Neutrophil (primary cell): ENCODE results near the gene PFDN1.

Experiments
- H3K27ac ChIP-seq: fragments of 200-600 bp; sonication (generic); 2 replicates; pipeline ENCODE4 v1.5.1; 2016; ENCODE audit warnings: mild to moderate bottlenecking, moderate library complexity
- H3K27me3 ChIP-seq: fragments of 200-600 bp; sonication (generic); 2 replicates; pipeline ENCODE4 v1.6.0; 2016; ENCODE audit warnings: mild to moderate bottlenecking
- H3K36me3 ChIP-seq: fragments of 200-600 bp; sonication (generic); 2 replicates; pipeline ENCODE4 v1.5.1; 2017
- H3K4me1 ChIP-seq, 2 experiments: fragments of 200-600 bp in 1 of 2; sonication (generic) in 1 of 2; 1 replicate in 1 of 2; 2 replicates in 1 of 2; pipeline versions ENCODE4 v1.5.1 to v1.6.1; 2013 to 2016; ENCODE audit warnings: low read depth in 1 of 2, low read length in 1 of 2, mild to moderate bottlenecking in 1 of 2, moderate library complexity in 1 of 2; ENCODE audit not compliant: control insufficient read depth in 1 of 2, insufficient read depth in 1 of 2
- H3K4me3 ChIP-seq, 2 experiments: fragments of 200-600 bp in 1 of 2; sonication (generic) in 1 of 2; 1 replicate in 1 of 2; 2 replicates in 1 of 2; pipeline ENCODE4 v1.5.1; 2013 to 2016; ENCODE audit warnings: low read depth in 1 of 2, low read length in 1 of 2, mild to moderate bottlenecking in 1 of 2, moderate library complexity in 1 of 2
- H3K9me3 ChIP-seq: fragments of 200-600 bp; sonication (generic); 2 replicates; pipeline ENCODE4 v1.5.1; 2016
- CTCF ChIP-seq: fragments of 200-600 bp; sonication (generic); IDR thresholded peaks from 2 replicates; pipeline ENCODE4 v1.5.1; 2016; ENCODE audit warnings: antibody characterized with exemption

Gene PFDN1

DNA sequence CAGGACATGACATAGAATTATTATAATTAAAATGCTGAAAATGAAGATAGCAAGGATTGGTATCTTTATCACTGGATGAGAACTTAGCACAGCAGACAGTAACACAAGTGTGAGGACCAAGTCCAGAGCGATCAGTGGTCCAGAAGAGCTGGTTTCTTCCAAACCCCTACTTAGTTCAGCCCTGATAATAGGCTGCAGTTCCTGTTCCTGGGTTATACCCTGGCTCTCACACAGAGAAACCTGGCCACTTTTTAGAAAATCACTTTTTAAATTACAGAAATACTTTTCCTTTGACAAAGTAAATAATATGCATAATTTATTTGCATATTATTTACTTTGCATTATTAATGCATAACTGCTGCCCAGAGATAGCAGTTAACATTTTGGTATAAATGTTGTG, 87.6 kb downstream of the PFDN1 start:
- no peak for TF ChIP-seq CTCF
- no peaks in the 10 kb centered on the region for H3K27me3 ChIP-seq

GRCh38 chr5:140214831-140215230, 88.1 kb downstream of the PFDN1 start:
- Histone ChIP-seq H3K4me1 (peaks cover 65 to 76% of the 10 kb centered on the region in 2 experiments), H3K27ac (peak overlapping the region; percentile 74), H3K9me3 (no peaks in the 10 kb centered on the region), H3K36me3 (peaks cover 12% of the 10 kb centered on the region), H3K27me3 (no peaks in the 10 kb centered on the region), H3K4me3 (peak overlapping the region; percentile 16 to 35)
- TF ChIP-seq CTCF = no peak

More for the DNA sequence above, 87.6 kb downstream of the PFDN1 start:
- Histone ChIP-seq H3K4me3 (peak overlapping the region; percentile 16 to 35), H3K27ac (peak overlapping the region; percentile 74), H3K4me1 (peaks cover 70 to 81% of the 10 kb centered on the region in 2 experiments), H3K36me3 (peaks cover 12% of the 10 kb centered on the region), H3K9me3 (no peaks in the 10 kb centered on the region)

- Histone ChIP-seq H3K9me3 (no peaks in the 10 kb centered on the region), H3K27ac (peak overlapping the region; percentile 74)
- TF ChIP-seq CTCF = no peak
Measured at GRCh38 chr5:140213370-140213983, 89.4 kb downstream of the PFDN1 start.

GRCh38 chr5:140208065-140208464, 94.8 kb downstream of the PFDN1 start:
- H3K9me3 ChIP-seq = no peaks in the 10 kb centered on the region
- no peaks in the 10 kb centered on the region for H3K27me3 ChIP-seq
- H3K27ac ChIP-seq = peak overlapping the region; percentile 85
- no peak for TF ChIP-seq CTCF
- H3K36me3 ChIP-seq = peaks cover 12% of the 10 kb centered on the region
- H3K4me3 ChIP-seq = no peak overlapping the region
- H3K4me1 ChIP-seq = peaks cover 51 to 64% of the 10 kb centered on the region in 2 experiments

More at GRCh38 chr5:140213370-140213983, 89.4 kb downstream of the PFDN1 start:
- no peaks in the 10 kb centered on the region for H3K27me3 ChIP-seq
- peaks cover 12% of the 10 kb centered on the region for H3K36me3 ChIP-seq
- no peak overlapping the region for H3K4me3 ChIP-seq
- H3K4me1 ChIP-seq = peaks cover 52 to 63% of the 10 kb centered on the region in 2 experiments

DNA sequence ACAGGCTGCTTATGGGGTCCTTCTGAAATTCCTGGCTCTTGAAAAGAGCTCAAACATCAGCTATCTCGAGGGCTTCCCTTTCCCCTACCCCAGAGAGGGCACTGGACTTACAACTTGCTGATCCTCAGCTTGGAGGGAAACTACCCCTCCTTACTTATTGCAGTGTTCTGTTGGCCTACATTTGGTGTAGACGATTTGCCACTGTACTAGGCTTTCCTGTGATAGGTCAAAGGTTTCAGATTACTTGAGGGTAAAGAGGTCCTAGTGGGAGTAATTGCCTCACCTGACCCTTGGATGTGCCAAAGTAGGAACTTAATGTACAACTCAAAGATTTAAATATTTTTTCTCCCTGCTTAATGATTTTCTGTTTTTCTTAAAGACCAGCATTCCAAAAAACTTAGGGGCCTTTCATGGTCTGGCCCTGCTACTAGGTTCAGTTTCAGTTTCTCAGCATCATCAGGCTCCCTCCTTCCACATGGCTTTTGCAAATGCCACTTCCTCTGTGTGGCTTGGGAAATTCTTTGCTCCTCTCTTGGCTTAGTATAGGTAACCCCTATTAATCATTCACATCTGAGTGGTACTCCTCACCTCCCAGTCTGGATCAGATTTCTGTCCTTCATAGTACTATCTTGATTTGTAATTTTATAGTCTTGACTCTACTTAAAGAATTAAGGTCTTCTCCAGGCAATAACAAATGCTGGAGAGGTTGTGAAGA, 95.5 kb downstream of the PFDN1 start:
- Histone ChIP-seq H3K4me3 (no peak overlapping the region), H3K36me3 (peaks cover 12% of the 10 kb centered on the region), H3K4me1 (peaks cover 55 to 65% of the 10 kb centered on the region in 2 experiments), H3K9me3 (no peaks in the 10 kb centered on the region), H3K27ac (peak overlapping the region; percentile 85), H3K27me3 (no peaks in the 10 kb centered on the region)
- TF ChIP-seq CTCF = no peak
